Fibroblast of the aortic adventitia (primary cell): Measurements from ENCODE around the gene MEGF8. TPM values are rescaled to one million over a fixed set of nuclear protein-coding genes. Genes with fewer than 3 reads are reported as not detected.
"Not testable (repeated sequence)": the region's sequence is repeated elsewhere in the genome, so short reads cannot be mapped to it uniquely, and the experiment has no call there.

Source experiments
- DNase-seq: peaks from one replicate; pipeline ENCODE4 v3.0.0-alpha.2; 2010; ENCODE audit warnings: low read depth
- H3K4me3 ChIP-seq: 2 replicates; pipeline ENCODE4 v1.5.1; 2011; ENCODE audit warnings: low read depth, mild to moderate bottlenecking, control low read depth, low read length, moderate library complexity
- CTCF ChIP-seq: IDR thresholded peaks from 2 replicates; pipeline ENCODE4 v1.5.1; 2011; ENCODE audit warnings: mild to moderate bottlenecking, low read length, control low read depth, inconsistent platforms; ENCODE audit not compliant: insufficient read depth
- total RNA-seq: library from RNA; depleted of rRNA; stranded (reverse); fragments of >200 nt; gene quantifications from 2 replicates; pipeline ENCODE4 v1.2.3, GENCODE V29; 2012; ENCODE audit warnings: low replicate concordance

Gene MEGF8
- total RNA-seq, 1 donor = 20.0 TPM

GRCh38 chr19:42330241-42330711, 4.8 kb downstream of the MEGF8 start:
- peak; percentile 79 for DNase-seq
- no peak for TF ChIP-seq CTCF
- H3K4me3 ChIP-seq = no peak overlapping the region

- DNase-seq, H3K4me3 ChIP-seq: not testable (repeated sequence)
Measured at GRCh38 chr19:42331333-42331732, 5.9 kb downstream of the MEGF8 start.

GRCh38 chr19:42332059-42332458, 6.6 kb downstream of the MEGF8 start:
- DNase-seq = no peak
- no peak for TF ChIP-seq CTCF

GRCh38 chr19:42333018-42333417, 7.6 kb downstream of the MEGF8 start:
- no peak overlapping the region for H3K4me3 ChIP-seq
- no peak for TF ChIP-seq CTCF
- no peak for DNase-seq

More at GRCh38 chr19:42332059-42332458, 6.6 kb downstream of the MEGF8 start:
- no peak overlapping the region for H3K4me3 ChIP-seq

GRCh38 chr19:42333975-42334696, 8.7 kb downstream of the MEGF8 start:
- DNase-seq = no peak
- H3K4me3 ChIP-seq = no peak overlapping the region
- TF ChIP-seq CTCF = no peak

- DNase-seq = no peak
Measured at GRCh38 chr19:42334697-42335373, 9.4 kb downstream of the MEGF8 start.

More at GRCh38 chr19:42334697-42335373, 9.4 kb downstream of the MEGF8 start:
- no peak for TF ChIP-seq CTCF
- H3K4me3 ChIP-seq = no peak overlapping the region
